HEK293 (cell line): ENCODE results near the gene EFCAB8.

ENCODE experiments used
- FEZF1 ChIP-seq: fragments of 450-650 bp; formaldehyde crosslinking; IDR thresholded peaks from 2 replicates; pipeline ENCODE4 v1.5.1; 2016; ENCODE audit warnings: missing biosample characterization, missing genetic modification characterization
- HIC1 ChIP-seq: fragments of 450-650 bp; formaldehyde crosslinking; IDR thresholded peaks from 2 replicates; pipeline ENCODE4 v1.5.1; 2016; ENCODE audit warnings: missing biosample characterization, missing genetic modification characterization
- KLF16 ChIP-seq: fragments of 450-650 bp; formaldehyde crosslinking; IDR thresholded peaks from 2 replicates; pipeline ENCODE4 v1.5.1; 2017; ENCODE audit warnings: missing biosample characterization, missing genetic modification characterization
- MYNN ChIP-seq: fragments of 450-650 bp; formaldehyde crosslinking; IDR thresholded peaks from 2 replicates; pipeline ENCODE4 v1.5.1; 2016; ENCODE audit warnings: missing biosample characterization, missing genetic modification characterization, borderline replicate concordance
- PRDM1 ChIP-seq: fragments of 450-650 bp; formaldehyde crosslinking; IDR thresholded peaks from 2 replicates; pipeline ENCODE4; 2016; ENCODE audit warnings: missing biosample characterization, missing genetic modification characterization
- PRDM10 ChIP-seq: fragments of 450-650 bp; formaldehyde crosslinking; IDR thresholded peaks from 2 replicates; pipeline ENCODE4 v1.5.1; 2016; ENCODE audit warnings: missing biosample characterization, missing genetic modification characterization
- PRDM6 ChIP-seq: fragments of 450-650 bp; formaldehyde crosslinking; IDR thresholded peaks from 2 replicates; pipeline ENCODE4 v1.5.1; 2017; ENCODE audit warnings: missing biosample characterization, missing genetic modification characterization
- YY1 ChIP-seq: fragments of 450-650 bp; formaldehyde crosslinking; IDR thresholded peaks from 2 replicates; pipeline ENCODE4 v1.5.1; 2018; ENCODE audit warnings: missing biosample characterization, missing genetic modification characterization
- ZBTB26 ChIP-seq: fragments of 450-650 bp; formaldehyde crosslinking; optimal IDR thresholded peaks from 2 replicates; pipeline ENCODE3; 2016; ENCODE audit warnings: missing biosample characterization, mild to moderate bottlenecking, missing genetic modification characterization
- ZBTB44 ChIP-seq: fragments of 450-650 bp; IDR thresholded peaks from 2 replicates; pipeline ENCODE4 v1.5.1; 2018; ENCODE audit warnings: missing biosample characterization, mild to moderate bottlenecking, missing genetic modification characterization
- ZBTB6 ChIP-seq: fragments of 450-650 bp; formaldehyde crosslinking; IDR thresholded peaks from 2 replicates; pipeline ENCODE4 v1.5.1; 2017; ENCODE audit warnings: missing biosample characterization, missing genetic modification characterization
- ZFP69B ChIP-seq: fragments of 450-650 bp; formaldehyde crosslinking; IDR thresholded peaks from 2 replicates; pipeline ENCODE4 v1.5.1; 2016; ENCODE audit warnings: missing biosample characterization, missing genetic modification characterization
- ZIC2 ChIP-seq: fragments of 450-650 bp; formaldehyde crosslinking; IDR thresholded peaks from 2 replicates; pipeline ENCODE4 v1.5.1; 2016; ENCODE audit warnings: missing biosample characterization, missing genetic modification characterization
- ZNF112 ChIP-seq: fragments of 450-650 bp; formaldehyde crosslinking; IDR thresholded peaks from 2 replicates; pipeline ENCODE4 v1.5.0; 2017; ENCODE audit warnings: missing biosample characterization, missing genetic modification characterization
- ZNF223 ChIP-seq: fragments of 450-650 bp; formaldehyde crosslinking; IDR thresholded peaks from 2 replicates; pipeline ENCODE4 v1.5.1; 2016; ENCODE audit warnings: missing biosample characterization, missing genetic modification characterization
- ZNF280C ChIP-seq: fragments of 450-650 bp; formaldehyde crosslinking; IDR thresholded peaks from 2 replicates; pipeline ENCODE4 v1.5.1; 2016; ENCODE audit warnings: missing biosample characterization, missing genetic modification characterization
- ZNF292 ChIP-seq: fragments of 450-650 bp; formaldehyde crosslinking; IDR thresholded peaks from 2 replicates; pipeline ENCODE4 v1.5.1; 2016; ENCODE audit warnings: low read depth, missing biosample characterization, missing genetic modification characterization, borderline replicate concordance
- ZNF366 ChIP-seq: fragments of 450-650 bp; formaldehyde crosslinking; conservative IDR thresholded peaks from 2 replicates; pipeline ENCODE4 v1.5.1; 2016; ENCODE audit warnings: missing biosample characterization, missing genetic modification characterization
- ZNF501 ChIP-seq: fragments of 450-650 bp; formaldehyde crosslinking; IDR thresholded peaks from 2 replicates; pipeline ENCODE4 v1.5.1; 2016; ENCODE audit warnings: missing biosample characterization, missing genetic modification characterization
- ZNF600 ChIP-seq: fragments of 450-650 bp; formaldehyde crosslinking; IDR thresholded peaks from 2 replicates; pipeline ENCODE4 v1.5.1; 2016; ENCODE audit warnings: missing biosample characterization, missing genetic modification characterization
- ZNF629 ChIP-seq: fragments of 450-650 bp; formaldehyde crosslinking; IDR thresholded peaks from 2 replicates; pipeline ENCODE4 v1.5.1; 2017; ENCODE audit warnings: missing biosample characterization, missing genetic modification characterization
- ZNF664 ChIP-seq: fragments of 450-650 bp; formaldehyde crosslinking; IDR thresholded peaks from 2 replicates; pipeline ENCODE4 v1.5.1; 2016; ENCODE audit warnings: missing biosample characterization, missing genetic modification characterization
- ZNF747 ChIP-seq: fragments of 450-650 bp; formaldehyde crosslinking; IDR thresholded peaks from 2 replicates; pipeline ENCODE4 v1.5.1; 2016; ENCODE audit warnings: missing biosample characterization, missing genetic modification characterization
- ZNF776 ChIP-seq: fragments of 450-650 bp; formaldehyde crosslinking; IDR thresholded peaks from 2 replicates; pipeline ENCODE4 v1.5.0; 2017; ENCODE audit warnings: missing biosample characterization, missing genetic modification characterization, borderline replicate concordance
- ZNF785 ChIP-seq: fragments of 450-650 bp; formaldehyde crosslinking; IDR thresholded peaks from 2 replicates; pipeline ENCODE4 v1.5.1; 2016; ENCODE audit warnings: missing biosample characterization, missing genetic modification characterization
- ZNF843 ChIP-seq: fragments of 450-650 bp; formaldehyde crosslinking; IDR thresholded peaks from 2 replicates; pipeline ENCODE4 v1.5.1; 2016; ENCODE audit warnings: missing biosample characterization, missing genetic modification characterization

EFCAB8 gene

GRCh38 chr20:32828029-32828680 is 30.6 kb upstream of the EFCAB8 start (continued):
- 0 out of 2 replicates have a peak, but pooled peaks have one; percentile 21 for TF ChIP-seq PRDM10 (tag by site-specific recombination)
- TF ChIP-seq ZBTB26 (tag by site-specific recombination): no peak
- peak; percentile 88 for TF ChIP-seq PRDM6 (tag by site-specific recombination)
- TF ChIP-seq ZNF843 (tag by site-specific recombination): no peak
- TF ChIP-seq ZBTB6: no peak
- TF ChIP-seq ZNF501 (tag by site-specific recombination): no peak
- peak; percentile 52; the same call in 1 of the 2 replicates for TF ChIP-seq ZNF366 (tag by site-specific recombination)
- TF ChIP-seq FEZF1: no peak
- no peak for TF ChIP-seq ZNF785
- 0 out of 2 replicates have a peak, but pooled peaks have one; percentile 29 for TF ChIP-seq ZNF629 (tag by site-specific recombination)
- no peak for TF ChIP-seq ZIC2 (tag by site-specific recombination)
- no peak for TF ChIP-seq KLF16 (tag by site-specific recombination)
- 0 out of 2 replicates have a peak, but pooled peaks have one; percentile 14 for TF ChIP-seq MYNN
- no peak for TF ChIP-seq ZNF280C (tag by site-specific recombination)
- peak; percentile 6; the same call in 1 of the 2 replicates for TF ChIP-seq ZNF664 (tag by site-specific recombination)
- no peak for TF ChIP-seq ZNF292
- TF ChIP-seq ZNF776 (tag by site-specific recombination): no peak
- TF ChIP-seq ZBTB44: no peak
- no peak for TF ChIP-seq ZNF112 (tag by site-specific recombination)
- no peak for TF ChIP-seq ZNF747 (tag by site-specific recombination)
- no peak for TF ChIP-seq ZNF600
- TF ChIP-seq HIC1 (tag by site-specific recombination): no peak
- no peak for TF ChIP-seq ZFP69B (tag by site-specific recombination)
- TF ChIP-seq PRDM1 (tag by site-specific recombination): peak; percentile 66
- no peak for TF ChIP-seq ZNF223 (tag by site-specific recombination)
- TF ChIP-seq YY1 (tag by site-specific recombination): no peak
